Measurements from ENCODE around the gene HERC4.
"Not testable (repeated sequence)": the region's sequence is repeated elsewhere in the genome, so short reads cannot be mapped to it uniquely, and the experiment has no call there.

The HERC4 gene

GRCh38 chr10:67878133-67878532 lies 196.9 kb downstream of the HERC4 start:
- no peak for DNase-seq (ENCODE audit: low read depth)

GRCh38 chr10:67877421-67877820 lies 197.7 kb downstream of the HERC4 start:
- not testable (repeated sequence) for DNase-seq (ENCODE audit: low read depth)

- no peak for DNase-seq (ENCODE audit: low read depth)
Measured at GRCh38 chr10:67875340-67876238, 199.5 kb downstream of the HERC4 start.
